Mucosa of descending colon (tissue), 3 donors: ENCODE results near the gene SORCS1. TPM values are rescaled to one million over a fixed set of nuclear protein-coding genes. Genes with fewer than 3 reads are reported as not detected.

Experiments
- ATAC-seq: fragments of 200-7000 bp; cut with Tn5 transposase; one replicate; pipeline ENCODE4 v1.9.1; 2020; ENCODE audit warnings: mild to moderate bottlenecking, moderate library complexity
- DNase-seq, 3 donors: peaks; one replicate each; pipeline ENCODE4 v3.0.0-alpha.2; 2020
- H3K36me3 ChIP-seq: fragments of 200-600 bp; one replicate; pipeline ENCODE4 v1.8.0; 2021; ENCODE audit warnings: low read depth, mild to moderate bottlenecking
- H3K4me1 ChIP-seq: fragments of 200-600 bp; one replicate; pipeline ENCODE4 v1.8.0; 2021; ENCODE audit warnings: low read depth, mild to moderate bottlenecking
- H3K4me3 ChIP-seq: fragments of 200-600 bp; one replicate; pipeline ENCODE4 v1.8.0; 2021; ENCODE audit warnings: mild to moderate bottlenecking
- H3K9me3 ChIP-seq: fragments of 200-600 bp; one replicate; pipeline ENCODE4 v1.8.0; 2021; ENCODE audit warnings: mild to moderate bottlenecking
- CTCF ChIP-seq: fragments of 200-600 bp; IDR thresholded peaks from one replicate; pipeline ENCODE4 v1.8.0; 2022; ENCODE audit warnings: antibody characterized with exemption, mild to moderate bottlenecking
- intact Hi-C, 2 donors: fragments of 100-400 bp; cut with DNase I in 1 of 2; cut with micrococcal nuclease in 1 of 2; formaldehyde crosslinking; loops; one replicate each; pipeline versions ENCODE4 v1.11.0 to v1.11.1; 2022; cut with DNase I, micrococcal nuclease
- total RNA-seq, 3 donors: library from RNA; stranded (reverse); fragmentation: NEBNext Ultra II Directional in 2 of 3; extraction: Animal tissue kit (Norgen Biotek cat#: 25700) in 2 of 3; gene quantifications; one replicate each; pipeline versions ENCODE4 v1.2.1 to v1.2.4, GENCODE V29; 2021 to 2023
- donor health status: DM: no; HTN: no; CAD: no; lungs with moderate emphysema.
- donor health status: DM: no; HTN: no; CAD: no.
- donor health status: DM: no; HTN: yes; CAD: no.

The SORCS1 gene
- total RNA-seq, 3 donors from 2014 or later: 0.80 to 13.2 (median 0.93) TPM

- no peak overlapping the region for H3K4me3 ChIP-seq
- DNase-seq (no peak), ATAC-seq (no peak)
- H3K9me3 ChIP-seq: no peaks in the 10 kb centered on the region
- H3K36me3 ChIP-seq: no peaks in the 10 kb centered on the region
- TF ChIP-seq CTCF: no peak
- no peaks in the 10 kb centered on the region for H3K4me1 ChIP-seq
- intact Hi-C loops: no loop called here
Measured at GRCh38 chr10:107059068-107059804, 105.3 kb downstream of the SORCS1 start.

DNA sequence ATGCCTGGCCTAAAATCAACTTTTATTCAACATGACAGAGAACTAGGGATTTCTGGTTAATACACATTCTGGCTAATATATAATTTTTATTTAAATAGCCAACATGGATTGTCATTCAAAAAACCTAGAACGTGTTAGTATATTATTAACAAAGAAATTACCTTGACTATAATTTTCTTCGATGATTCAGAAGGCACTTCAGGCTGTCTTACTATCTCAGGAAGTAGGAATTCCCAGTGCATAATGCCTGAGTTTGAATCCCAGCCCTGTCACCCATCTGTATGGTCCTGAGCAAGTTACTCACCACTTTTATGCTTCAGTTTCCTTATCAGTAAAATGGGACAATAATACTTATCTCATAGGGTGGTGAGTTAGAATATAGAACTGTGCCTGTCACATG is 106.2 kb downstream of the SORCS1 start:
- Histone ChIP-seq H3K4me3 (no peak overlapping the region), H3K4me1 (no peaks in the 10 kb centered on the region), H3K36me3 (no peaks in the 10 kb centered on the region), H3K9me3 (no peaks in the 10 kb centered on the region)
- ATAC-seq: no peak
- intact Hi-C loops: no loop called here
- no peak for DNase-seq
- no peak for TF ChIP-seq CTCF

GRCh38 chr10:107056182-107056581 is 108.3 kb downstream of the SORCS1 start:
- no peak for DNase-seq
- H3K4me3 ChIP-seq: no peak overlapping the region
- H3K9me3 ChIP-seq: no peaks in the 10 kb centered on the region
- H3K4me1 ChIP-seq: no peaks in the 10 kb centered on the region
- intact Hi-C loops: no loop called here
- no peaks in the 10 kb centered on the region for H3K36me3 ChIP-seq
- no peak for TF ChIP-seq CTCF
- ATAC-seq: no peak

- Histone ChIP-seq H3K9me3 (no peaks in the 10 kb centered on the region), H3K4me1 (no peaks in the 10 kb centered on the region), H3K4me3 (no peak overlapping the region), H3K36me3 (no peaks in the 10 kb centered on the region)
- TF ChIP-seq CTCF: no peak
- intact Hi-C loops: no loop called here
- ATAC-seq: no peak
- no peak for DNase-seq
Measured at GRCh38 chr10:107054469-107055156, 109.9 kb downstream of the SORCS1 start.

- ATAC-seq: no peak
Measured at GRCh38 chr10:107051769-107052168, 112.7 kb downstream of the SORCS1 start.

More at GRCh38 chr10:107051769-107052168, 112.7 kb downstream of the SORCS1 start:
- DNase-seq: no peak
- H3K4me3 ChIP-seq: no peak overlapping the region
- intact Hi-C loops: no loop called here
- no peaks in the 10 kb centered on the region for H3K36me3 ChIP-seq
- H3K9me3 ChIP-seq: no peaks in the 10 kb centered on the region
- no peak for TF ChIP-seq CTCF
- no peaks in the 10 kb centered on the region for H3K4me1 ChIP-seq
